OCI-LY1 (cell line): Measurements from ENCODE around the gene SDK1.

Experiments
- H2AFZ ChIP-seq: fragments of 200-600 bp; sonication (generic), shearing (Covaris generic); 2 replicates; pipeline ENCODE4 v1.6.0; 2014; ENCODE audit warnings: antibody characterized with exemption, mild to moderate bottlenecking, low read length
- H3F3A ChIP-seq: fragments of 200-600 bp; sonication (generic), shearing (Covaris generic); 2 replicates; pipeline ENCODE4 v1.6.0; 2014; ENCODE audit warnings: mild to moderate bottlenecking, antibody characterized with exemption, low read length, moderate library complexity; ENCODE audit not compliant: insufficient read depth
- H3K27ac ChIP-seq: fragments of 200-600 bp; sonication (generic); 2 replicates; pipeline ENCODE4 v1.5.1; 2014; ENCODE audit warnings: low read length, mixed run types, mild to moderate bottlenecking, low read depth; ENCODE audit not compliant: poor library complexity, severe bottlenecking
- H3K27me3 ChIP-seq: fragments of 200-600 bp; sonication (generic); 2 replicates; pipeline ENCODE4 v1.6.0; 2014; ENCODE audit warnings: antibody characterized with exemption, mild to moderate bottlenecking, low read length, moderate library complexity; ENCODE audit not compliant: insufficient read depth
- H3K36me3 ChIP-seq: fragments of 200-600 bp; sonication (generic); 2 replicates; pipeline ENCODE4 v1.6.1; 2014; ENCODE audit warnings: mild to moderate bottlenecking, antibody characterized with exemption, low read length, moderate library complexity, mixed read lengths; ENCODE audit not compliant: insufficient read depth
- H3K4me1 ChIP-seq: fragments of 200-600 bp; sonication (generic); 2 replicates; pipeline ENCODE4 v1.5.1; 2014; ENCODE audit warnings: mild to moderate bottlenecking, low read length, moderate library complexity; ENCODE audit not compliant: insufficient read depth, severe bottlenecking
- H3K4me2 ChIP-seq: fragments of 200-600 bp; sonication (generic), shearing (Covaris generic); 2 replicates; pipeline ENCODE4 v1.6.1; 2014; ENCODE audit warnings: low read length
- H3K4me3 ChIP-seq: fragments of 200-600 bp; sonication (generic); 2 replicates; pipeline ENCODE4 v1.5.1; 2014; ENCODE audit warnings: low read length, low read depth, mild to moderate bottlenecking, mixed read lengths; ENCODE audit not compliant: poor library complexity, severe bottlenecking
- H3K79me2 ChIP-seq: fragments of 200-600 bp; shearing (Covaris generic); 2 replicates; pipeline ENCODE4 v1.6.1; 2016; ENCODE audit warnings: mixed run types, low read length, mixed read lengths; ENCODE audit not compliant: insufficient read depth
- H3K9ac ChIP-seq: fragments of 200-600 bp; sonication (generic), shearing (Covaris generic); 2 replicates; pipeline ENCODE4 v1.6.1; 2014; ENCODE audit warnings: mild to moderate bottlenecking, low read length, mixed read lengths
- H3K9me2 ChIP-seq: fragments of 200-600 bp; sonication (generic), shearing (Covaris generic); 2 replicates; pipeline ENCODE4 v1.6.1; 2014; ENCODE audit warnings: low read depth, mild to moderate bottlenecking, low read length, mixed read lengths
- H3K9me3 ChIP-seq: fragments of 200-600 bp; shearing (Covaris generic); 2 replicates; pipeline ENCODE4 v1.6.1; 2014; ENCODE audit warnings: low read length, mixed read lengths
- H4K20me1 ChIP-seq: fragments of 200-600 bp; sonication (generic), shearing (Covaris generic); 2 replicates; pipeline ENCODE4 v1.6.0; 2016; ENCODE audit warnings: mild to moderate bottlenecking, low read length; ENCODE audit not compliant: insufficient read depth
- EZH2 ChIP-seq: fragments of 200-600 bp; sonication (generic), shearing (Covaris generic); IDR thresholded peaks from 2 replicates; pipeline ENCODE4 v1.8.0; 2017; ENCODE audit warnings: borderline replicate concordance, mixed run types, mild to moderate bottlenecking, antibody characterized with exemption, low read length, moderate library complexity, mixed read lengths
- TF ChIP-seq, protein P1 (sequence below): fragments of 200-600 bp; sonication (generic), shearing (Covaris generic); IDR thresholded peaks from 2 replicates; pipeline ENCODE4 v1.5.1; 2017; ENCODE audit warnings: mild to moderate bottlenecking, antibody characterized with exemption, low read length, moderate library complexity, mixed read lengths

SDK1 gene

DNA sequence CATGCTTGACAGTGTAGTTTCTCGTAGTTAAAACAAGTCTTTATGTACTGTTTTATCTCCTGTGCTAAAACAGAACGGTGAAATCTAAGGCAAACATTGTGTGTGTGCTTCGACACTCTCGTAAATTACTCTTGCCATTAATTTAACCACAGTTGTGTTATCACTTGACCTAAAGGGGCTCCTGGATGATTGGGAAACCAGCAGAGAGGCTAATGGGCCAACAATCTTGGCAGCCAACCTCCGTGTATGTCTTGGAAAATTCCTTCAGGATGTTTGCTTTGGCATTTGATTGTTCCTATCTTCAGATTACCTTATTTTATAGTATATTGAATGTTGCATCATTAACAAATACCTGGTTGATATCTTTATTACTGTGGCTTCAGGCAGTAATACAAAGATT is 409.5 kb downstream of the SDK1 start:
- no peak overlapping the region for H3K4me2 ChIP-seq
- no peak overlapping the region for H2AFZ ChIP-seq
- no peaks in the 10 kb centered on the region for H3K4me1 ChIP-seq
- H3K9ac ChIP-seq: no peak overlapping the region
- no peaks in the 10 kb centered on the region for H3K9me2 ChIP-seq
- no peaks in the 10 kb centered on the region for H3K9me3 ChIP-seq
- H3K27ac ChIP-seq: no peak overlapping the region
- 0 out of 2 replicates have a peak, but pooled peaks cover 4% of the 10 kb centered on the region for H3K79me2 ChIP-seq
- H4K20me1 ChIP-seq: no peaks in the 10 kb centered on the region
- no peaks in the 10 kb centered on the region for H3K36me3 ChIP-seq
- TF ChIP-seq EZH2: no peak
- TF ChIP-seq, protein P1, sequence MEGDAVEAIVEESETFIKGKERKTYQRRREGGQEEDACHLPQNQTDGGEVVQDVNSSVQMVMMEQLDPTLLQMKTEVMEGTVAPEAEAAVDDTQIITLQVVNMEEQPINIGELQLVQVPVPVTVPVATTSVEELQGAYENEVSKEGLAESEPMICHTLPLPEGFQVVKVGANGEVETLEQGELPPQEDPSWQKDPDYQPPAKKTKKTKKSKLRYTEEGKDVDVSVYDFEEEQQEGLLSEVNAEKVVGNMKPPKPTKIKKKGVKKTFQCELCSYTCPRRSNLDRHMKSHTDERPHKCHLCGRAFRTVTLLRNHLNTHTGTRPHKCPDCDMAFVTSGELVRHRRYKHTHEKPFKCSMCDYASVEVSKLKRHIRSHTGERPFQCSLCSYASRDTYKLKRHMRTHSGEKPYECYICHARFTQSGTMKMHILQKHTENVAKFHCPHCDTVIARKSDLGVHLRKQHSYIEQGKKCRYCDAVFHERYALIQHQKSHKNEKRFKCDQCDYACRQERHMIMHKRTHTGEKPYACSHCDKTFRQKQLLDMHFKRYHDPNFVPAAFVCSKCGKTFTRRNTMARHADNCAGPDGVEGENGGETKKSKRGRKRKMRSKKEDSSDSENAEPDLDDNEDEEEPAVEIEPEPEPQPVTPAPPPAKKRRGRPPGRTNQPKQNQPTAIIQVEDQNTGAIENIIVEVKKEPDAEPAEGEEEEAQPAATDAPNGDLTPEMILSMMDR: no peak
- no peaks in the 10 kb centered on the region for H3F3A ChIP-seq
- H3K4me3 ChIP-seq: no peak overlapping the region
- no peaks in the 10 kb centered on the region for H3K27me3 ChIP-seq

DNA sequence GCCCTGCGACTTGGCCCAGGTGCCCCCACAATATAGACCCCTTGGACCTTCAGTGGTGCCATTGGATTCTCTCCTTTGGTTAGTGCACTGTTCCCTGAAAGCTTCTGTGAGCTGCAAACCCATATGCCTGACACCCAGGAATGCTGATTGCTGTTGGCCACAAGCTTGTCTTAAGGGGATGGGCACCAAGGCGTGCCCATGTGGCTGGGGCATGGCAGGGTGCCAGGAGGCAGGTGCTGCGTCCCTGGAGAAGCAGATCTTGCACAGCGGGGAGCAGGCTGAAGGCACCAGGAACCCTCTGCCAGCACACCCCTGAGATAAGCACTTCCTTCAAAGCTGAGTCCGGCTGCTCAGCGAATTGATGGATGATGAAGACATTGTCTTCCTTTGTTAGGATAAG is 411.8 kb downstream of the SDK1 start:
- Histone ChIP-seq H3K9ac (no peak overlapping the region), H3K9me3 (no peaks in the 10 kb centered on the region), H3F3A (no peaks in the 10 kb centered on the region), H2AFZ (no peak overlapping the region), H3K27me3 (no peaks in the 10 kb centered on the region), H3K36me3 (no peaks in the 10 kb centered on the region), H3K4me3 (no peak overlapping the region), H3K4me1 (no peaks in the 10 kb centered on the region), H3K9me2 (no peaks in the 10 kb centered on the region), H3K4me2 (no peak overlapping the region), H3K79me2 (no peaks in the 10 kb centered on the region), H3K27ac (no peak overlapping the region), H4K20me1 (no peaks in the 10 kb centered on the region)
- no peak for TF ChIP-seq EZH2
- TF ChIP-seq, protein P1: no peak

DNA sequence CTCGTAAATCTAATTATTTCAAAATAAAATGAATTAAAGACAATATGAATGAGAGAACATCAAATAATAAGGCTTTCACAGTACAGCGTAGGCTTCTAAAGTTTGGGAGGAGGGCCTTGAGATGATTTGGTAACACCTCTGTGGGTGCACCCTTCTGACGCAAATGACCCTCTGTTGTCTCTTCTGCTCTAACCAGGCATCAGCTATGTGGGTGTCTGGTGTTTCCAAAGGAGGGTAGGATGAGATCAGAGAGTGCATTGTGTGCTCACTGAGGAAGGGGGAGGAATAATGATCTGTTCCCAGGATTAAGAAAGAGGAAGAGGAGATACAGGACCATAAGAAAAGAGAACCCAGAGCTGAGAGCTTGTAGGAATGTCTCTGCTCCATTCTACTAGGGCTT is 420.4 kb downstream of the SDK1 start:
- no peak overlapping the region for H3K4me2 ChIP-seq
- no peaks in the 10 kb centered on the region for H3F3A ChIP-seq
- no peak overlapping the region for H3K4me3 ChIP-seq
- no peaks in the 10 kb centered on the region for H3K79me2 ChIP-seq
- no peaks in the 10 kb centered on the region for H4K20me1 ChIP-seq
- no peaks in the 10 kb centered on the region for H3K9me3 ChIP-seq
- no peaks in the 10 kb centered on the region for H3K9me2 ChIP-seq
- TF ChIP-seq, protein P1: no peak
- TF ChIP-seq EZH2: no peak
- no peak overlapping the region for H3K27ac ChIP-seq
- H3K27me3 ChIP-seq: no peaks in the 10 kb centered on the region
- H2AFZ ChIP-seq: no peak overlapping the region
- no peak overlapping the region for H3K9ac ChIP-seq
- H3K36me3 ChIP-seq: no peaks in the 10 kb centered on the region
- no peaks in the 10 kb centered on the region for H3K4me1 ChIP-seq
